ENCODE data around the gene MBLAC1.

Gene MBLAC1

DNA sequence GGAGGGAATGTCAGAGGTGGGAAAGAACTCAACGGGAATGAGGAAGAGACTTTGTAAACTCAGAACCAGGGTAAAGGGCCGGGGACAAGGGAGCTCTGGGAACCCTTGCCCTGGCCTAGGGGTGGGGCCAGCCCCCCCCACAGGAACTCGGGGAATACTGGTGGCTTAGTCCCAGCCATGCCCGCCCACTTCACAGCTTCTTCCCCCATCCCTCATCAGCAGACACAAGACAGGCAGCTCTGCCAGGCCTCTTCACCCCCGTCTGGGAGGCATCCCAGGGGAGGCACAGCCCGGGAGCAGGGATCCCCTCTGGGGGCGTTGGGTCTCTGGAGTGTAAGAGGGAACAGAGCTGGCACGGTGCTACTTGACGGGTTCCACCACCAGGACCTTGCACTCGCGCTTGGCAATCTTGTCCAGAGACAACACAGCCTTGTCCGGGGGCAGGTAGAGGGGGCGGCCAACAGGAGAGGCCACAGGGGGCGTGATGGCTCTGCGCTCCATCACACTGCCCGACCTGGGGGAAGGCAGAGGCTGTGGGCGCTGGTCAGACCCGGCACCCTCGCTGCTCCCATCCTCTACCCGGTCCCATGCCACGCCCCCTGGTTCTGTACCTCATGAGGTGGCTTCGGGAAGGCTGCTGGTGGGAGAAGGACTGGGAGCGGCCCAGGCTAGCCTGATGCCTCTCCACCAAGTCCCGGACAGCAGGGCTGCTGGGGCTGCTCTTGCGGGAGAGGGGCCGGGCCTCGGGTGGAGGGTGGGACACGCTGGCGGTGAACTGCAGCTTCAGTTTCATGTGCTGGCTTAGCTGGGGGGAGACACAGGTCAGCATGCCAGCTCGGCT is 28.1 kb downstream of the MBLAC1 start:
- no peak for DNase-seq

DNA sequence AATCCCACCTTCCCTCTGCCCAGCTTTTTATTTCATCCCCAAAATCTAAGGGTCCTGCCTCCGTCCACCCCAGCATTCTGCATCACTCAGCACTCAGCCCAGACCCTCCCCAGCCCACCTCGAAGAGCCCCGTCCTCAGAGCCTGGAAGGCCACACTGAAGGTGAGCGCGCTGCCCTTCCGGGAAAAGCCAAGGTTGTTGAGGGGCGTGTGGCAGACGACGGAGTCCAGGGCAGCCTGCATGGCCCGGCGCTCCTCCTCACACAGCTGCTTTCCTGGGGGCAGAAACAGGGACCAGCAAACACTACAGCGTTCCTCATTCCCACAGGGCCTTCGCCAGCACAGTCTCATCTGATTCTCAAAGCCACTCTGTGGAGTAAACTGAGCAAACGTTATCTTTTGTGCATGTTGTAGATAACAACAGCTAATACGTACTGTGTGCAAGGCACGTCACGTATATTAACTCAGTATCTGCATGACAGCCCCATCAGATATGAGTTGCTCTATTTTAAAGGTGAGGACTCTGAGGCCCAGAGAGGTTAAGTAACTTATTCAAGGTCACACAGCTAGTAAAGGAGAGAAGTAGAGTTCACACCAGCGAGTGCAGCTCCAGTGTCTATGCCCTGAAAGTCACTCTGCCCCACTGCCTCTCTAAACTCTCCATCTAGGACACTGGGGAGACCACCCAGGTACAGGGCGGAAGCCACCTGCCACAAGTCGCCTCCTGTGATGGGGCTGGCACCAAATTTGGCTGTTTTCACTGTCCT is 29.0 kb downstream of the MBLAC1 start:
- DNase-seq = no peak

- DNase-seq = no peak
These were observed 29.7 kb downstream of the MBLAC1 start for GRCh38 chr7:100156331-100157068.

GRCh38 chr7:100157069-100157333 is 30.2 kb downstream of the MBLAC1 start:
- no peak for DNase-seq

- no peak for DNase-seq
These were observed 30.8 kb downstream of the MBLAC1 start for GRCh38 chr7:100157334-100158228.

- peak; percentile 85 for DNase-seq
These were observed 31.7 kb downstream of the MBLAC1 start, which contains the start of gene TRAPPC14 for GRCh38 chr7:100158229-100159098. Gene TRAPPC14, minus strand, starts transcription at chr7:100158723. Its CDS starts 224 bp downstream, at chr7:100158499.

DNA sequence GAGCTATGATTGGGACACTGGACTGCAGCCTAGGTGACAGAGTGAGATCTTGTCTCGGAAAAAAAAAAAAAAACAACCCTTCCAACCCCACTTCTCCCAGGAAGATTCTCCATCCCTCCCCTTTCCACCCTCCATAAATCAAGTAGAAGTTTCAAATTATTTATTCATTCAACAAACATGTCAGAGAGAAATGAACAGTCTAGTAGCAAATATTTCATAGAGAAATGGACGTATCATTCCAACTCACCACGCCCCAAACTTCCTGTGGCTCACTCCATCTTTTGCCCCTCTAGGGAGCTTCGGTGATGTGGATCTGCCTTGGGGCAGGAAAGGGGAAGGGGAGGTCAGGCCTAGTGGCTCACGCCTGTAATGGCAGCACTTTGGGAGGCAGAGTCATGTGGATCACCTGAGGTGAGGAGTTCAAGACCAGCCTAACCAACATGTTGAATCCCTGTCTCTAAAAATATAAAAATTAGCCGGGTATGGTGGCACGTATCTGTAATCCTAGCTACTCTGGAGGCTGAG is 32.4 kb downstream of the MBLAC1 start:
- no peak for DNase-seq

- DNase-seq = no peak
These were observed 33.3 kb downstream of the MBLAC1 start for GRCh38 chr7:100160067-100160466.

DNA sequence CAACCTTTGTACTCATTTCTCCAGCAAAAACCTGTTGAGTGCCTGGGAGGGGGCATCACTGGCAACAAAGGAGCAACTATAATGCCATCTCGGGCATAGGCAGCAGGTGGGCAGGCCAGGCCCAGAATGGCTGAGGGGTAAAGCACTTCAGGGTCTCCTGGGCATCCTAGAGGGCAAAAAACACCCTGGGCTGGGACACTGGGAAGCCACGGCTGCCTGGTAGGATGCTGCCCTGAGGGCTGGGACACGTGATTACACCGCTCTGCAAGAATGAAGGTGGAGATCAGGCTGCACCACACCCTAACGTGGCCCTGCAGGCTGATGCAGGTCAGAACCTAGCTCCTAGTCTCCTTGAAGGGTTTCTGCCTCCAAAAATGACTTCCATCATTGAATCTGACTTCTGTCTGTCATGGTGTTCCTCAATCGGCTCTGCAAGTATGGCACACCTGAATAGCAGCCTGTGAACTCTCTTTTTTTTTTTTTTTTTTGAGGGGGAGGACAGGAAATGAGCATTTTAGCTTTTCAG is 36.3 kb downstream of the MBLAC1 start:
- DNase-seq = no peak

DNA sequence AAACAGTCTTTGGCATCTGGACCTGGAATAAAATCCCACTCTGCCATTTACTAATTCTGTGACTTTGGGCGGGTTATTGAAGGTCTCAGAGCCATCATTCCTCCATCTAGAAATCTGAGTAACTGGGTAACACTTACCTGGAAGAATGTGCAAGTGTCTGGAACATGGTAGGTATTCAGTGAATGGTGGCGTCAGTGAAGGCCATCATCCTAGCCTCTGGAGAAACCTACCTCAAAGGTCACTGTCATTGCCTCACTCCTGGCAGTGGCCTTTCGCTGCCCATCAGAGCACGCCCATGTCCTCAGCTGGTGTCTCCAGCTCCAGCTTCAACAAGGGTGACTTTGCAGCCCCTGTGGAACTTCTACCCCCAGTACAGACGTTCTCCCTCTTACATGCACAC is 37.1 kb downstream of the MBLAC1 start:
- DNase-seq = no peak

- DNase-seq = no peak
These were observed 39.7 kb downstream of the MBLAC1 start for GRCh38 chr7:100166317-100166940.

DNA sequence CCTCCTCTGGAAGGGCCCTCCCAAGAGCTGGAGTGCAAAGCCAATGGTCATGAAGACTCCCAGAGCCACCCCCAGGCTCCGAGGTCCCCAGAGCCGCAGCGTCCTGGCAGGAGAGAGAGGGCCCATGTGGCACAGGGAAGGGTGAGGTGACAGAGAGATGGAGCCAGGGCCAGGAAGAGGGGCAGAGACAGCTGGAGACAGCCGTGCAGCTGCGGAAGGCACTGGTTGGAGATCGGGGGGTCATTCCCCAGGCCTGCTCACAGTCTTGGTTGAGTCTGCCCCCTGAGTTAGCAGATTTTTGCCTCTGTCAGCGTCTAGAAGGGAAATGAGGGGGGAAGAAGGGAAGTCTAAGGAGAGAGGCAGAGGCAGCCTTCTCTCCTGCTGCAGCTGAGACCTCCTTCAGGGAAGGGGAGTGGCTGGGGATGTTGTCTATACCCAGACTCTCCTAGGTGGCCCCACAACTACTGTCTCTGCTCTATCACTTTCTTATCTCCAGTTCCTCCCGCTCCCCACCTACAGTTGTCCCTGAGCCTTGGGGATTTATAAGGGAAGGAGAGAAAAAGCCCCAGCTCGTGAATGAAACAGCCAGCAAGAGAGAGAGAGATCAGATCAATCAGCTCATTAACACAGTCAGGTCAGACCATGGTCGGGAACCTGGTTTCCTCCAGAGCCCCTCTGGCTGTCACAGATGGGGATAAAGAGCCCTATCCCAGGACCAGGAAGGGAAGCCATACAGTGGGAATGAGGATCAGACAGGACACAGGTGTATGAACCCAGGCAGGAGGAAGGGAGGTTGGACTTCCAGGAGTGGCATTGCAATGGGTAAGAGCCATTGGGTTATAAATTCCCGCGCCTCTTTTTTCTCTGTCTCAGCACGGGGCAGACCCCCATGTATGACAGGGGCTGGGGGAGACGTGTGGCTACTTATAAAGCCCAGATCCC is 40.5 kb downstream of the MBLAC1 start:
- DNase-seq = no peak

GRCh38 chr7:100167912-100168323 is 41.2 kb downstream of the MBLAC1 start:
- no peak for DNase-seq

DNA sequence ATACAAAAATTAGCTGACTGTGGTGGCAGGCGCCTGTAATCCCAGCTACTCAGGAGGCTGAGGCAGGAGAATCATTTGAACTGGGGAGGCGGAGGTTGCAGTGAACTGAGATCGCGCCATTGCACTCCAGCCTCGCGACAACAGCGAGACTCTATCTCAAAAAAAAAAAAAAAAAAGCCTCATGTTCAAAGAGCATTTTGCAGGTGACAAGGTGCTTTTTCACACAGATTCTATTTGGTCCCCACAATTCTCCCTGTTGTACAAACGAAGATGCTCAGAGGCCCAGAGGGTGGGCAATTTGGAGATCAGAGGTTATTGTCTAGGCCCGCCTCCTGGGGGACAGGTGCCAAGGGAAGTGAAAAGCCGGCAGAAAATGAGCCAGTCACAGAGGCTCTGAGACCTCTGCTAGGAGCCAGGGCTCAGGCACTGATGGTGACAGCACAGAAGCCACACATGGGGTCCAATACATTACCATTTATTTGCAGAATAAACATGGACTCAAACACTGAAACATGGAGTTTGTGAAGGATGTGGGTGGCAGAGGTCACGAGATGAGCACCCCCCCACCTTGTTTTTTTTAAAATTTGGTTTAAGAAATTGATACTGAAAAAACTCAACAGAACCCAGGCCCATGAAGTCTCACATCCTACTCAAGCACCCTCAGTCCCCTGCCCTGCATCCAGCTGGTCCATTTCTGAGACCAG is 42.5 kb downstream of the MBLAC1 start:
- no peak for DNase-seq

DNA sequence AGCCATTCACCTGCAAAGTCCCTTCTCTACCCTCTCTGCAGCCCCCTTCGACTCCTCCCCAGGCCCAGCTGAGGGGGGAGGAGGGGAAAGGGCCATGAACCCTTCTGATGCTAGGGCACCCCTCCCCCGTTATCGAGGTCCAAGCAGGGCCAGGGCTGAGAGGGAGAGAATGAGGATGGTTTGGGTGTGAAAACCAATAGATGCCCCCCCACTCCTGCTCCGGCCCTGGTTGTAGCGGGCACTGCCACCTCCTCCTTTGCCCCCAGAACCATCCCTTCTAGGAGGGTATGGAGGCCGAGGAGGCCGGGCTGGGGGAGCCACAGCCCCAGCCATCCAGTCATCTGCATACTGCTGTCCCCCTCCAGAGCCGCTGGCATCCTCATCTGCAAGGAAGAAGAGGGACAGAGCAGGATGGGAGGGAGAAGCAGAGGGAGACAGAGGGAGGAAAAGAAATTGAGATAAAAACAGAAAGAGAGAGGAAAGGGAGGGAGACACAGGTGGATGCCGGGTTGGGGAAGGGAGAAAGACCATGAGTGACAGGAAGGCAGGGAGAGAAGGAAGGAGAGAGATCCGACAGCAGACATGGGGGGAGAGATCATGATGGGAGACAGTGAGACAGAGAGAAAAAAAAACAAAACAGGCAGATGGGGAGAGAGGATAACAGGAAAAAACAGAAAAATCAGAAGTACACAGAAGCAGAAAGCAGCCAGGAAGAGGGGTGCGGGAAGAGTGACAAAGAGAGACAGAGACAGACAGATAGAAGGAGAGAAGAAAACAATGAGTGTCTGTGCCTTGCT is 43.5 kb downstream of the MBLAC1 start:
- no peak for DNase-seq

- DNase-seq = no peak
These were observed 44.4 kb downstream of the MBLAC1 start for GRCh38 chr7:100171087-100171681.

DNA sequence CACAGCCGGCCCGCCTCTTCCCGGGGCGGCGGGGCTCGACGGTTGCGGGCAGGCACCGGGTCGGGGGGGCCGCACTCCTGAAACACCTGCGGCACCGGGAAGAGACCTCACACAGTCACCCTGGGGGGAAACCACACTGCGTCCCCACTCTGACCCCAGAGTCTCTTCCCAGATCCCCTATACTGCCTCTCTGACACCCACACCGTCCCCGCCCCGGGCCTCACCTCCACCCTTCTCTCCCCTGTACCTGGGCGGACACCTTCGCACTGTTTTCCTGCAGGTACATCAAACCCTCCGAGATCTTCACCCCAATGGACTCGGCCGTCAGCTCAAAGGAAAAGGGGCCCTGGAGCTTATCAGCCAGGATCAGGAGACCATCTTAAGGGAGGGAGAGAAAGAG is 45.1 kb downstream of the MBLAC1 start:
- DNase-seq = no peak
